ENCODE measurements around the gene AP2A2. TPM values are rescaled to one million over a fixed set of nuclear protein-coding genes. Genes with fewer than 3 reads are reported as not detected.
A peak's percentile ranks its signal among the peaks of the same experiment; 100 is the strongest.
"Not testable (repeated sequence)": the region's sequence is repeated elsewhere in the genome, so short reads cannot be mapped to it uniquely, and the experiment has no call there.

The AP2A2 gene
- total RNA-seq, 1 donor from 2014 or later, result 97.3 TPM

- no peak for DNase-seq (ENCODE audit: low read depth)
These were observed 28.9 kb downstream of the AP2A2 start for GRCh38 chr11:954392-955153.

- no peak for DNase-seq (ENCODE audit: low read depth)
These were observed 29.7 kb downstream of the AP2A2 start for GRCh38 chr11:955154-956063.

GRCh38 chr11:957212-957920, 31.7 kb downstream of the AP2A2 start:
- DNase-seq (ENCODE audit: low read depth), result no peak

GRCh38 chr11:958101-958500, 32.4 kb downstream of the AP2A2 start:
- DNase-seq (ENCODE audit: low read depth), result no peak

- DNase-seq (ENCODE audit: low read depth), result no peak
These were observed 33.4 kb downstream of the AP2A2 start for GRCh38 chr11:959027-959426.

GRCh38 chr11:959608-960007, 33.9 kb downstream of the AP2A2 start:
- DNase-seq (ENCODE audit: low read depth), result peak; percentile 30

GRCh38 chr11:961310-961920, 35.7 kb downstream of the AP2A2 start:
- not testable (repeated sequence) for DNase-seq (ENCODE audit: low read depth)

GRCh38 chr11:961921-962320, 36.3 kb downstream of the AP2A2 start:
- no peak for DNase-seq (ENCODE audit: low read depth)

- no peak for DNase-seq (ENCODE audit: low read depth)
These were observed 37.0 kb downstream of the AP2A2 start for GRCh38 chr11:962688-963087.

- DNase-seq (ENCODE audit: low read depth), result no peak
These were observed 38.2 kb downstream of the AP2A2 start for GRCh38 chr11:963852-964251.

- DNase-seq (ENCODE audit: low read depth), result no peak
These were observed 39.6 kb downstream of the AP2A2 start for GRCh38 chr11:965206-965775.

- DNase-seq (ENCODE audit: low read depth), result no peak
These were observed 42.5 kb downstream of the AP2A2 start for GRCh38 chr11:967995-968751.

- DNase-seq (ENCODE audit: low read depth), result no peak
These were observed 43.2 kb downstream of the AP2A2 start for GRCh38 chr11:968822-969221.

- no peak for DNase-seq (ENCODE audit: low read depth)
These were observed 44.1 kb downstream of the AP2A2 start for GRCh38 chr11:969651-970205.

- DNase-seq (ENCODE audit: low read depth), result no peak
These were observed 44.7 kb downstream of the AP2A2 start for GRCh38 chr11:970319-970871.

- no peak for DNase-seq (ENCODE audit: low read depth)
These were observed 45.5 kb downstream of the AP2A2 start for GRCh38 chr11:971092-971690.

GRCh38 chr11:971731-972365, 46.2 kb downstream of the AP2A2 start:
- DNase-seq (ENCODE audit: low read depth), result no peak

- no peak for DNase-seq (ENCODE audit: low read depth)
These were observed 47.0 kb downstream of the AP2A2 start for GRCh38 chr11:972523-973211.

- no peak for DNase-seq (ENCODE audit: low read depth)
These were observed 47.6 kb downstream of the AP2A2 start for GRCh38 chr11:973237-973636.
